Nephron (organoid): ENCODE results near the gene CD55.

Source experiments
- H3K27ac Mint-ChIP-seq, 3 experiments: 2 replicates each; pipeline ENCODE4 v1.8.0; 2020; ENCODE audit warnings: mixed read lengths in 3 of 3, mild to moderate bottlenecking in 2 of 3, moderate library complexity in 1 of 3
- H3K27me3 Mint-ChIP-seq: 2 replicates; pipeline ENCODE4 v1.8.0; 2021; ENCODE audit warnings: low read depth, mild to moderate bottlenecking, moderate library complexity, mixed read lengths
- H3K36me3 Mint-ChIP-seq: 2 replicates; pipeline ENCODE4 v1.8.0; 2020; ENCODE audit warnings: low read depth, mixed read lengths
- H3K4me1 Mint-ChIP-seq: 2 replicates; pipeline ENCODE4 v1.8.0; 2020; ENCODE audit warnings: mixed read lengths
- H3K4me3 Mint-ChIP-seq, 3 experiments: 2 replicates each; pipeline ENCODE4 v1.8.0; 2020; ENCODE audit warnings: mild to moderate bottlenecking in 3 of 3, mixed read lengths in 3 of 3, moderate library complexity in 2 of 3
- H3K9me3 Mint-ChIP-seq: 2 replicates; pipeline ENCODE4 v1.8.0; 2020; ENCODE audit warnings: mixed read lengths
- CTCF ChIP-seq, 3 experiments: fragments of 200-600 bp; sonication (generic); IDR thresholded peaks; one replicate each; pipeline ENCODE4 v1.5.0; 2021; ENCODE audit warnings: antibody characterized with exemption in 3 of 3; ENCODE audit not compliant: unreplicated experiment in 3 of 3

Gene CD55

GRCh38 chr1:207361889-207362288 is 40.4 kb downstream of the CD55 start:
- H3K27ac Mint-ChIP-seq, result no peak overlapping the region
- TF ChIP-seq CTCF (IDR thresholded peaks at IDR 0.05; ENCODE audit: unreplicated experiment in 3 of 3), result no peak
- H3K27me3 Mint-ChIP-seq, result no peaks in the 10 kb centered on the region
- no peaks in the 10 kb centered on the region for H3K4me1 Mint-ChIP-seq
- no peaks in the 10 kb centered on the region for H3K9me3 Mint-ChIP-seq
- no peaks in the 10 kb centered on the region for H3K36me3 Mint-ChIP-seq
- no peak overlapping the region for H3K4me3 Mint-ChIP-seq

- no peaks in the 10 kb centered on the region for H3K9me3 Mint-ChIP-seq
- no peaks in the 10 kb centered on the region for H3K27me3 Mint-ChIP-seq
- H3K36me3 Mint-ChIP-seq, result no peaks in the 10 kb centered on the region
- TF ChIP-seq CTCF (IDR thresholded peaks at IDR 0.05; ENCODE audit: unreplicated experiment in 3 of 3), result no peak
- H3K4me1 Mint-ChIP-seq, result no peaks in the 10 kb centered on the region
- H3K4me3 Mint-ChIP-seq, result no peak overlapping the region
- H3K27ac Mint-ChIP-seq, result no peak overlapping the region
Observed at GRCh38 chr1:207362962-207363860, 41.7 kb downstream of the CD55 start.

GRCh38 chr1:207363871-207364270 is 42.4 kb downstream of the CD55 start:
- Mint-ChIP-seq H3K9me3 (no peaks in the 10 kb centered on the region), H3K27ac (no peak overlapping the region), H3K27me3 (no peaks in the 10 kb centered on the region), H3K4me3 (no peak overlapping the region), H3K4me1 (no peaks in the 10 kb centered on the region), H3K36me3 (no peaks in the 10 kb centered on the region)
- no peak for TF ChIP-seq CTCF (IDR thresholded peaks at IDR 0.05; ENCODE audit: unreplicated experiment in 3 of 3)

GRCh38 chr1:207364614-207365013 is 43.1 kb downstream of the CD55 start:
- no peak for TF ChIP-seq CTCF (IDR thresholded peaks at IDR 0.05; ENCODE audit: unreplicated experiment in 3 of 3)
- Mint-ChIP-seq H3K4me3 (no peak overlapping the region), H3K27me3 (no peaks in the 10 kb centered on the region), H3K36me3 (no peaks in the 10 kb centered on the region), H3K4me1 (no peaks in the 10 kb centered on the region), H3K9me3 (no peaks in the 10 kb centered on the region), H3K27ac (no peak overlapping the region)

- Mint-ChIP-seq H3K4me1 (no peaks in the 10 kb centered on the region), H3K36me3 (no peaks in the 10 kb centered on the region), H3K27me3 (no peaks in the 10 kb centered on the region), H3K9me3 (no peaks in the 10 kb centered on the region), H3K4me3 (no peak overlapping the region), H3K27ac (no peak overlapping the region)
- no peak for TF ChIP-seq CTCF (IDR thresholded peaks at IDR 0.05; ENCODE audit: unreplicated experiment in 3 of 3)
Observed at GRCh38 chr1:207365063-207365462, 43.6 kb downstream of the CD55 start.

- H3K27me3 Mint-ChIP-seq, result no peaks in the 10 kb centered on the region
- no peaks in the 10 kb centered on the region for H3K9me3 Mint-ChIP-seq
- H3K4me3 Mint-ChIP-seq, result no peak overlapping the region
- no peak for TF ChIP-seq CTCF (IDR thresholded peaks at IDR 0.05; ENCODE audit: unreplicated experiment in 3 of 3)
- H3K27ac Mint-ChIP-seq, result no peak overlapping the region
- no peaks in the 10 kb centered on the region for H3K36me3 Mint-ChIP-seq
- H3K4me1 Mint-ChIP-seq, result no peaks in the 10 kb centered on the region
Observed at GRCh38 chr1:207366022-207366421, 44.5 kb downstream of the CD55 start.
